ENCODE data around the gene ADORA1. TPM values are rescaled to one million over a fixed set of nuclear protein-coding genes. Genes with fewer than 3 reads are reported as not detected.

The ADORA1 gene
- total RNA-seq, 1 donor from 2014 or later = not detected

- no peak for DNase-seq (ENCODE audit: low read depth, low spot score)
Observed at GRCh38 chr1:203121186-203122015, 6.1 kb upstream of the ADORA1 start.

GRCh38 chr1:203122159-203122558 is 5.4 kb upstream of the ADORA1 start:
- DNase-seq (ENCODE audit: low read depth, low spot score) = no peak

DNA sequence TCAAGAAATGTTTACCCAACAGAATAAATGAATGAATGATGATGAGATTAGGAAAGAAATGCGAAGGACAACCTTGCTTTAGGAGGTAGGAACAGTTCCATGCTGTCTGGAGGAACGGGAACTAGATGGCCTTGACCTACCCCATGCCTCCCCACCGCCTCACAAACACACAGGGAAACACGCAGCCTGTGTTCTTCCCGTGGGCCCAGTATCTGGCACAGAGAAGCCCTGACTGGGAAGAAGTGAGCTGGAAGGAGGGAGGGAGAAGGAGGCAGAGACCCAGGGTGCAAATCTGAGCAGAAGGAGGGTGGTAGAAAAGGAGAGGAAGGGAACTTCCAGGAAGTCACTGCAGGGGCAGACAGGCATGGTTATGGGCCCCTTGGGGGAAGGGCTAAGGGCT is 3.5 kb upstream of the ADORA1 start:
- no peak for DNase-seq (ENCODE audit: low read depth, low spot score)

DNA sequence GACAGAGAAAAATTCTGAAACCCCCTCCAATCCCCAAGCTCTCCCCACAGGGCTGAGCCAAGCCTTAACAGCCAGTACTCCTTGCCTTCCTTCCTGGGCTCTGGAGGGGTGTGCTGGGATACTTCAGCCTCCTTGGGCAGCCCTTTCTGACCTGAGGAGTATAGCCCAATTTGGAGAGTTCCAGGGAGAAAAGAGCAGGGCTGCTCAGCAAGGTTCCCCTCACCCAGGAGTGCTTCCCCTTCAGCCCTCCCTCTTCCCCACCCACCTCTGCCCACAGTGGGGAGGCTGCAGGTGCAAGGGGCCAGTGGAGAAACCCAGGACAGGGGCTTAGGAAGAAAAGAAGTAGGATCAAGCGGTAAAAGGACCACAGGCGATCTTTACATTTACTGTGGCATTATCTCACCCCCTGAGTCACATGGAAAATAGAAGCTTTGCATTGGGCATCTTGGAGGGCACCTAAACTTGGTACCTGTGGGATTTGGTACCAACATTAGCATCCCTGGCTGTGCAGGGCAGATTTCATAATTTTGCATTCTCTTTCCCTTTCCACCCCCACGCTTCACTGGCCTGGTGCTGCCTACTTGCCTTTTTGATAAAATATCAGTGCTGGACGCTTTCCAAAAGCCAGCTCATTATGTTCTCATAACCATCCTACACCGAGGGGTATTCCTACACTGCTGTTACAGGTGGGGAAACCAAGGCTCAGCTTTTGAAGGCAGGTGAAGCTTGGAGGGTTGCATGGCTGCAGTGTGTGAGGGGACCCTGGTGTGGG is 2.8 kb upstream of the ADORA1 start:
- DNase-seq (ENCODE audit: low read depth, low spot score) = no peak

DNA sequence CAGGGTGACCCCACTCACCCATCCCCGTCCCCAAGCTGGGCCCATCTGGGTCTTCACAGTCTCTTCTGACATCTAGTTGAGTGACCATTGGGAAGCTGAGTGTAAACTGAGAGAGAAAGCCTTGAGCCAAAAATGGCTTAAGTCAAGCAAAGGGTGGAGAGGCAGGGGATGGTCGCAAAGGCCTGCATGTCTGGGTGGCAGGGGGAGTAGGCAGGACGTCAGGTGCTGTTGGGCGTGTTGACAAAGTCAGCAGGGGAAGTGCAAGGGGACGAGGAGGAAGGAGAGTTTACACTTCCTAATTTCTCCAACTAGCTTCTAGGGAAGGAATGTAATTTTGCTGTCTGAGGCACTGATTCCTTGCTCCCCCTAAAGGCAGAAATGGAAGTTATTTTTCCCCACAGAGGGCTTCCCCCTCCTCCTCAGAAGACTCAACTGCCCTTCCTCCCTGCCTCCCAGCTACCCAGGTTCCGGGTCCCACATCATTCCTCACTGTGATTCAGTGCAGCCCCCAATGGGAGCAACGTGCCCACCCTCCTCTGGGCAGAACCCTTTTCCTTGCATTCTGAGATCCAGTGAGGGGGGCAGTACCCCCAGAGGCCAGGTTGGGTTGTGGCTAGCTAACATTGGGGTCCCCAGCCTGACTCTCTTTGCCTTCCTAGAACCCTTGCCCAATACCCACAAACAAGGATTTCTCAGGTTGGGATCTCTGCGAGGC is 1.2 kb upstream of the ADORA1 start:
- no peak for DNase-seq (ENCODE audit: low read depth, low spot score)

DNA sequence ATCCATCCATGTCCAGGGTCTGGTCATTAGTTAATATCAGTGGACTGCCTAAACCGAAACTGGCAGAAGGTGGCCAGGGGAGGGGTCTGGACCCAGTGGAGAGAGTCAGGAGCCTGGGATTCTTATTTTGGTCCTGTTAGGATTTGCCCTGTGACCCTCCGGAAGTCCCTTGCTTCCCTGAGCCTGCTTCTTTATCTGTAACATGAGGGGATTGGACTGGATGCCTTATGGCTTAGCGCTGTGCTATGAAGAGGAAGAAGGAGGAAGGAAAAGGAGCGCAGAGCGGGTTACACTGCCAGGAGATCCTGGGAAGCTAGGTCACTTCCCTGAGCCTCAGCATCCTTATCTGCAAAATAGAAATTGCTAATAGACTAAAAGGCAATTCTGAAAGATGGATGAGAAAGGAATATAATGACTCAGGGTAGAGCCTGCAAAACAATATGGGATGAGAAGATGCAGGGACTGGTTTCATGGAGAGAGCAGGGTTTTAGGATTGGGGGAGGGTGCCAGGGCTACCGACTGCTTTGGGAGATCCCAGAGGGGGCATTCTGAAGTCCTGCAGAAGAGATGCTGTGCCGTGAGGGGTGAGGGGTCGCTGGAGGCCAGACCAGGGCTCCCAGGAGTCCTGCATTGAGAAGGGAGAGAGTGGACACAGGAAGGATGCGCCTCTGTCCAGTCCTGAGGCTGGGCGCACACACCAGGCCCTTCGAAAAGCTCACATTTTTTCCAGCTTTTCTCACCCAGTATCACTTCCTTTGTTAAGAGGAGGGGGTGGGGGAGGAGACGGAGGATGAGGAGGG is 460 bp upstream of the ADORA1 start:
- DNase-seq (ENCODE audit: low read depth, low spot score) = no peak

- DNase-seq (ENCODE audit: low read depth, low spot score) = no peak
Observed at GRCh38 chr1:203128431-203128715, 847 bp downstream of the ADORA1 start.

GRCh38 chr1:203128716-203129500 is 1.4 kb downstream of the ADORA1 start:
- no peak for DNase-seq (ENCODE audit: low read depth, low spot score)

DNA sequence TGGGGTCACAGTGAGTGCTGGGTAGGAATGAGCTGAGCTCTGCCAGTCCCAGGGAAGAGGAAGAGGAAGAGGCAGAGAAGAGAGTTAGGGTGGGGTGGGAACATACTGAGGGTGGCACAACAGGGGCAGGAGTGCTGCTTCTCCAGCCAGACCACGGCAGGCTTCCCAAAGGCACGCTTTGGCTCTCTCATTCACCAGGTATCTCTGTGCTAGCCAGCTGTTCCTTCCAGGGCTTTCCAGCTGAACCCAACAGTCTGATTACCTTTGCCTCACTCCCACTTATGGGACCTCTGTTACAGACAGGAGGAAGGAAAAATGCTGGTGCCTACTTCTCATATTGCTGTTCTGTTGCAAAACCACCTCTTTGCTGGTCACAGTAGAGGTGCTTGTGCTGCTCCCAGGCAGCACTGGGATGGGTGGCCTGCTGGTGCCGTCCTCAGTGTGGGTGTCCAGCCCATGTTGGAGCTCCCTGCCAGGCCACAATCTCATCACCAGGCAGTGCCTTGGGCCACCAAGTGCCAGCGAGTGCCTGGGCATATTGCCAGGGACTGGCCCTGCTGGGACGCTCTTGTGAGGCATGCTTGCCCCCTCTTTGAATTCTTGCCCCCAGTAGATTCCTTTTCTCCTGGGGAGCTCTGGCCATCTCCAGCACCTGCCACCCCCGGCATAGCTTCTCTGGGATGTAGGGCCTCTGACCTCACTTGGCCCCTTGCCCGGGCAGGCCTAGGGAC is 2.1 kb downstream of the ADORA1 start:
- DNase-seq (ENCODE audit: low read depth, low spot score) = no peak

GRCh38 chr1:203130358-203130985 is 2.9 kb downstream of the ADORA1 start:
- DNase-seq (ENCODE audit: low read depth, low spot score) = no peak

- no peak for DNase-seq (ENCODE audit: low read depth, low spot score)
Observed at GRCh38 chr1:203131548-203132200, 4.1 kb downstream of the ADORA1 start.

GRCh38 chr1:203133970-203134725 is 6.6 kb downstream of the ADORA1 start:
- no peak for DNase-seq (ENCODE audit: low read depth, low spot score)

DNA sequence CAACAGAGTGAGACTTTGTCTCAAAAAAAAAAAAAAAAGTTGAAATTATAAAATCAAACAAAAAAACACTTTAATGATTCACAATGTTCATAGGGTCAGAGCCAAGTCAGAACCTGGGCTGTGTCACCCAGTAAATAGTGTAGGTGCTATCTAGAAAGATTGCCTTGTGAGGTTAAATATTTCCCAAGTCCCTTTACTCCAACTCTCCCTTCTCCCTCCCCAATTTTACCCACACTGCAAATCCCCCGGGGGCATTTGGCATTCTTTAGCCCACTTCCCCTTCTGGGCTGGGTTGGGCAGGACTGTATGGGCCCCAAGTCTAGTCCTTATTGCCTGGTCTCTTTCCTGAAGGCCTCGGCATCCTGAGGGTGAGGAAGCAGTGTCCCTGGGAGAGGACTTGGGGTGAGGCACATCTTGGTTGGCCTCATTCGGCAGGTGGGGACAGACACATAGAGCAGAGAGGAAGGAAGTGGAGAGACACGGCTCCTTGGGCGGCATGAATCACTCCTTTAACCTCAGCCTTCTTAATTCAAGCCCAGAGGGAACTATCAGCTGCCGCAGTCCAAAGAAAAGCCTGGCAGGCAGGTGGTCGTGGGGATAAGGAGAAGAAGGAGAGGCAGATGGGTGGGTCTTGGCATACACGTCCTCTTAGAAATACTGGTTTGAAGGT is 8.2 kb downstream of the ADORA1 start:
- DNase-seq (ENCODE audit: low read depth, low spot score) = no peak

DNA sequence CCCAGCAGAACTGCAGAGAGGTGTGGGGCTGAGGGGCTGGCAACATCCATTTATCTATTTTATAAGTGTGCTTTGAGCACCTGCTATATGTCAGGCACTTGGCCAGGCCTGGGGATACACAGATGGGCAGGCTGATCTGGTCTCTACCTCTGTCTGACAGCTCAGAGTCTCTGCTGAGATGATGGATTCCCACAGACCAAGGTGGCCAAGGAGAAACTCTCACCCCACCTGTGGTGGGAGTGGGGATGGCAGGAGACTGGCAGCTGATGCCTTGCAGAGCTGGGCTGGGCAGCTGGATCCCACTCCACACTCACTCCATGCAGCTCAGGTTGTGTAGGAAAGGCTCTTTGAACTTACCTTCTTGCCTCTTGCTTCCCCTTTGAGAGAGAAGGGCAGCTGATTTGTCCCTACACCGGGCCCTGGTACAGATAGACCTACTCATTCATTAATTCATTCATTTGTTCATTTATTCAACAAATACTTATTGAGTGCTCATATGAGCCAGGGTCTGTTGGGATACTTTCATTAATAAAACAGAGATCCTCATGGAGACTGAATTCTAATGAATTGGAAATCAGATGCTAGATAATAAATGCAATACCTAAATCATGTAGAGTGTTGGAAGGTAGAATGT is 9.0 kb downstream of the ADORA1 start:
- no peak for DNase-seq (ENCODE audit: low read depth, low spot score)

- DNase-seq (ENCODE audit: low read depth, low spot score) = no peak
Observed at GRCh38 chr1:203137324-203137723, 9.8 kb downstream of the ADORA1 start.

DNA sequence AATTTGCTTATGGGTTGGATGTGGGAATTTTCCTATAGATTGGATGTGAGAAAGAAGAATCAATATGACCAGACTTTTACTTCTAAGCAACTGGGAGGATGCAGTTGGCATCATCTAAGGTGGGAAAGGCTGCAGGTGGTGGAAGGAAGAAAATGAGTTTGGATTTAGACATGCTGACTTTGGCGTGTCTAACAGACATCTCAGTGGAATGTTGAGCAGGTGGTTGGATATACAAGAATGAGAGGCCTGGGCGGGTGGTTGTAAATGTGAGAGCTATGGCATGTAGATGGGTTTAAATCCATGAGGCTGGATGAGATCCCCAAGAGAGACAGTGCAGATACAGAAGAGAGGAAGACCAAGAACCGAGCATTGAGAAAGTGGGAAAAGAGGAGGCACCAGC is 10.5 kb downstream of the ADORA1 start:
- DNase-seq (ENCODE audit: low read depth, low spot score) = no peak

GRCh38 chr1:203139976-203140475 is 12.5 kb downstream of the ADORA1 start:
- DNase-seq (ENCODE audit: low read depth, low spot score) = no peak

All from pulmonary artery endothelial cell (primary cell).